B cell (primary cell): ENCODE measurements around the gene ANAPC5. TPM values are rescaled to one million over a fixed set of nuclear protein-coding genes. Genes with fewer than 3 reads are reported as not detected.
"Not testable (repeated sequence)": the region's sequence is repeated elsewhere in the genome, so short reads cannot be mapped to it uniquely, and the experiment has no call there.

Experiments used
- ATAC-seq: fragments of 200-7000 bp; cut with Tn5 transposase; one replicate; pipeline ENCODE4 v1.10.0; 2021; ENCODE audit warnings: low read depth, mild to moderate bottlenecking, moderate number of reproducible peaks, moderate library complexity
- CTCF ChIA-PET: fragments of 350-600 bp; sonication (Branson Sonifier 250); formaldehyde crosslinking; loops from one replicate; lab custom pipeline; 2021; ENCODE audit warnings: antibody characterized with exemption, inconsistent platforms; lab: Charles Lee
- POLR2A ChIA-PET: fragments of 350-600 bp; sonication (Branson Sonifier 250); formaldehyde crosslinking; loops from one replicate; lab custom pipeline; 2021; ENCODE audit warnings: antibody characterized with exemption; lab: Charles Lee
- DNase-seq: peaks from one replicate; pipeline ENCODE4 v3.0.0; 2013
- H2AFZ ChIP-seq: 2 replicates; pipeline ENCODE4 v1.6.1; 2012; ENCODE audit warnings: mild to moderate bottlenecking, low read depth, low read length; ENCODE audit not compliant: insufficient read depth, poor library complexity, severe bottlenecking
- H3K27ac ChIP-seq, 2 donors: 1 replicate in 1 of 2; 2 replicates in 1 of 2; pipeline ENCODE4 v1.5.1; 2012 to 2013; ENCODE audit warnings: low read length in 2 of 2, mild to moderate bottlenecking in 2 of 2, moderate library complexity in 1 of 2
- H3K27me3 ChIP-seq, 4 experiments: fragments of 200-600 bp in 1 of 4; sonication (generic) in 1 of 4; replicated peaks in 1 of 4; 1 replicate in 2 of 4; 2 replicates in 2 of 4; pipeline versions ENCODE4 v1.6.1 to v1.7.0; 2013 to 2016; ENCODE audit warnings: low read length in 3 of 4, mild to moderate bottlenecking in 2 of 4, mixed read lengths in 1 of 4, moderate library complexity in 1 of 4; ENCODE audit not compliant: insufficient read depth in 4 of 4, control insufficient read depth in 3 of 4; ENCODE audit errors: control extremely low read depth in 1 of 4
- H3K36me3 ChIP-seq, 2 experiments: replicated peaks in 1 of 2; 1 replicate in 1 of 2; 2 replicates in 1 of 2; pipeline versions ENCODE4 v1.6.1 to v1.7.1; 2013; ENCODE audit warnings: low read length in 1 of 2; ENCODE audit not compliant: insufficient read depth in 2 of 2, control insufficient read depth in 1 of 2; ENCODE audit errors: control extremely low read depth in 1 of 2, extremely low read depth in 1 of 2
- H3K4me1 ChIP-seq, 2 donors: fragments of 200-600 bp in 1 of 2; sonication (generic) in 1 of 2; 1 replicate in 1 of 2; 2 replicates in 1 of 2; pipeline versions ENCODE4 v1.5.1 to v1.6.1; 2013 to 2017; ENCODE audit warnings: low read length in 2 of 2; ENCODE audit not compliant: control insufficient read depth in 2 of 2, insufficient read depth in 2 of 2
- H3K4me2 ChIP-seq: replicated peaks from 2 replicates; pipeline ENCODE3; 2012; ENCODE audit warnings: mild to moderate bottlenecking, low read depth, low read length; ENCODE audit not compliant: poor library complexity, severe bottlenecking
- H3K4me3 ChIP-seq, 5 experiments: fragments of 200-600 bp in 1 of 5; sonication (generic) in 1 of 5; 1 replicate in 3 of 5; 2 replicates in 2 of 5; pipeline versions ENCODE4 v1.5.1 to v1.7.0; 2011 to 2016; ENCODE audit warnings: low read length in 4 of 5, mild to moderate bottlenecking in 4 of 5, low read depth in 2 of 5, control low read depth in 1 of 5, moderate library complexity in 1 of 5; ENCODE audit not compliant: insufficient read depth in 1 of 5; ENCODE audit errors: control extremely low read depth in 1 of 5, extremely low read depth in 1 of 5
- H3K79me2 ChIP-seq: fragments of 200-600 bp; sonication (generic); one replicate; pipeline ENCODE4 v1.6.0; 2016; ENCODE audit warnings: low read length; ENCODE audit not compliant: control insufficient read depth, insufficient read depth
- H3K9ac ChIP-seq: fragments of 200-600 bp; sonication (generic); 2 replicates; pipeline ENCODE4 v1.6.1; 2017; ENCODE audit warnings: mild to moderate bottlenecking, low read length, moderate library complexity
- H3K9me3 ChIP-seq, 3 donors: one replicate each; pipeline versions ENCODE4 v1.6.1 to v1.7.1; 2013; ENCODE audit warnings: low read length in 2 of 3; ENCODE audit not compliant: control insufficient read depth in 2 of 3, insufficient read depth in 1 of 3; ENCODE audit errors: control extremely low read depth in 1 of 3
- H4K20me1 ChIP-seq: 2 replicates; pipeline ENCODE4 v1.6.0; 2012; ENCODE audit warnings: mild to moderate bottlenecking, low read length; ENCODE audit not compliant: insufficient read depth, control insufficient read depth, poor library complexity, severe bottlenecking
- H3K27ac Mint-ChIP-seq: one replicate; pipeline ENCODE4 v1.8.0; 2021; ENCODE audit warnings: mixed read lengths
- H3K27me3 Mint-ChIP-seq: one replicate; pipeline ENCODE4 v1.8.0; 2021; ENCODE audit warnings: mixed read lengths
- H3K4me1 Mint-ChIP-seq: one replicate; pipeline ENCODE4 v1.8.0; 2021; ENCODE audit warnings: mixed read lengths
- H3K4me3 Mint-ChIP-seq: one replicate; pipeline ENCODE4 v1.8.0; 2021; ENCODE audit warnings: mixed read lengths
- H3K9me3 Mint-ChIP-seq: one replicate; pipeline ENCODE4 v1.8.0; 2022; ENCODE audit warnings: mixed read lengths; ENCODE audit not compliant: insufficient read depth
- EZH2 ChIP-seq: IDR thresholded peaks from 2 replicates; pipeline ENCODE4 v1.6.1; 2012; ENCODE audit warnings: borderline replicate concordance, low read depth, mild to moderate bottlenecking, moderate library complexity, low read length; ENCODE audit not compliant: insufficient read depth, poor library complexity, severe bottlenecking
- WGBS: methylation state at CpG from one replicate; pipeline ENCODE4 v1.1.5; 2013; ENCODE audit warnings: missing lambda C conversion rate; ENCODE audit not compliant: insufficient coverage; 5-methylcytosine and 5-hydroxymethylcytosine counted together
- intact Hi-C: fragments of 100-400 bp; cut with micrococcal nuclease; formaldehyde crosslinking; loops from one replicate; pipeline ENCODE4 v1.10.0; 2022
- polyA plus RNA-seq: library from polyadenylated mRNA; depleted of rRNA; stranded (reverse); fragments of >200 nt; gene quantifications from 2 replicates; pipeline ENCODE4 v1.2.3, GENCODE V29; 2012
- total RNA-seq, 2 donors: library from RNA; stranded (reverse); fragments of 120-200 nt in 1 of 2; gene quantifications; 1 replicate in 1 of 2; 2 replicates in 1 of 2; pipeline versions ENCODE4 v1.2.3 to v1.2.4, GENCODE V29; 2013 to 2022
- TF ChIP-seq, protein P1 (sequence below): fragments of 200-600 bp; IDR thresholded peaks from one replicate; pipeline ENCODE4 v1.8.0; 2022; ENCODE audit warnings: antibody characterized with exemption, mild to moderate bottlenecking

The ANAPC5 gene
- total and polyA plus RNA-seq, 2 donors (not counting 1 experiment from before 2014, with no cell fraction given): 150 to 171 TPM

DNA sequence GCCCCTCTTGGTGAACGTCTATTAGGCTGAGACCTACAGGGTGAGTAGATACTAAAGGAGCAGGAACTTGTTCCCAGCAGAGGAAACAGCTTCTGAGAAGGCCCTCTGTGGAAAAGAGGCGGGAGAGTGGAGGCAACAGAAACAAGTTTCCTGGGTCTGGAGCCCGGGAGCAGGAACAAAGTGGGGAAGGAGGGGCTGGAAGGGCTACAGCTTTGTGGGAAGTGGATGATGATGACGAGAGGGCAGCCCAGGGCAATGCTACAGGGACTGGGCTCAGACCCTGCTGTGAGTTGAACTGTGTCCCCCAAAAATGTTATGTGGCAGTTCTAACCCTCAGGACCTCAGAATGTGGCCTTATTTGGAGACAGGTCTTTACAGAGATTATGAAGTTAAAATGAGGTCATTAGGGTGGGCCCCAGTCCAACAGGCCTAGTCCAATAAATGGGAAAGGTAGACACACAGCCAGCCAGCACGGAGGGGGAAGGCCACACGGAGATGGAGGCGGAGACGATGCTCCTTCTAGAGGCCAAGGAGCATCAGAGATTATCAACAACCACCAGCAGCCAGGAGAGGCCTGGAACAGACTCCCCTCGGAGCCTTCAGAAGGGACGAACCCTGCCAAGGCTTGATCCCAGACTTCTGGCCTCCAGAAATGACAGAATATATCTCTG lies 70.0 kb downstream of the ANAPC5 start:
- H3K27me3 ChIP-seq: no peaks in the 10 kb centered on the region
- Mint-ChIP-seq H3K27ac (no peak overlapping the region), H3K27me3 (no peaks in the 10 kb centered on the region), H3K4me3 (no peak overlapping the region), H3K9me3 (no peaks in the 10 kb centered on the region), H3K4me1 (peaks cover 3% of the 10 kb centered on the region)
- H3K79me2 ChIP-seq: peaks cover 39% of the 10 kb centered on the region
- ChIA-PET POLR2A (no interaction called here), CTCF (no interaction called here)
- ATAC-seq: no peak
- no peak for DNase-seq
- intact Hi-C loops: no loop called here
- H3K9me3 ChIP-seq: no peaks in the 10 kb centered on the region
- no peak overlapping the region for H3K4me2 ChIP-seq
- no peaks in the 10 kb centered on the region for H3K36me3 ChIP-seq
- no peaks in the 10 kb centered on the region for H4K20me1 ChIP-seq
- H3K4me3 ChIP-seq: no peak overlapping the region
- no peak overlapping the region for H3K9ac ChIP-seq
- H3K27ac ChIP-seq: no peak overlapping the region
- H3K4me1 ChIP-seq: no peaks in the 10 kb centered on the region
- no peak overlapping the region for H2AFZ ChIP-seq
- TF ChIP-seq EZH2: no peak
- TF ChIP-seq, protein P1, sequence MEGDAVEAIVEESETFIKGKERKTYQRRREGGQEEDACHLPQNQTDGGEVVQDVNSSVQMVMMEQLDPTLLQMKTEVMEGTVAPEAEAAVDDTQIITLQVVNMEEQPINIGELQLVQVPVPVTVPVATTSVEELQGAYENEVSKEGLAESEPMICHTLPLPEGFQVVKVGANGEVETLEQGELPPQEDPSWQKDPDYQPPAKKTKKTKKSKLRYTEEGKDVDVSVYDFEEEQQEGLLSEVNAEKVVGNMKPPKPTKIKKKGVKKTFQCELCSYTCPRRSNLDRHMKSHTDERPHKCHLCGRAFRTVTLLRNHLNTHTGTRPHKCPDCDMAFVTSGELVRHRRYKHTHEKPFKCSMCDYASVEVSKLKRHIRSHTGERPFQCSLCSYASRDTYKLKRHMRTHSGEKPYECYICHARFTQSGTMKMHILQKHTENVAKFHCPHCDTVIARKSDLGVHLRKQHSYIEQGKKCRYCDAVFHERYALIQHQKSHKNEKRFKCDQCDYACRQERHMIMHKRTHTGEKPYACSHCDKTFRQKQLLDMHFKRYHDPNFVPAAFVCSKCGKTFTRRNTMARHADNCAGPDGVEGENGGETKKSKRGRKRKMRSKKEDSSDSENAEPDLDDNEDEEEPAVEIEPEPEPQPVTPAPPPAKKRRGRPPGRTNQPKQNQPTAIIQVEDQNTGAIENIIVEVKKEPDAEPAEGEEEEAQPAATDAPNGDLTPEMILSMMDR: no peak
- WGBS: 95% methylated on average over 10 of the region's 10 CpGs

DNA sequence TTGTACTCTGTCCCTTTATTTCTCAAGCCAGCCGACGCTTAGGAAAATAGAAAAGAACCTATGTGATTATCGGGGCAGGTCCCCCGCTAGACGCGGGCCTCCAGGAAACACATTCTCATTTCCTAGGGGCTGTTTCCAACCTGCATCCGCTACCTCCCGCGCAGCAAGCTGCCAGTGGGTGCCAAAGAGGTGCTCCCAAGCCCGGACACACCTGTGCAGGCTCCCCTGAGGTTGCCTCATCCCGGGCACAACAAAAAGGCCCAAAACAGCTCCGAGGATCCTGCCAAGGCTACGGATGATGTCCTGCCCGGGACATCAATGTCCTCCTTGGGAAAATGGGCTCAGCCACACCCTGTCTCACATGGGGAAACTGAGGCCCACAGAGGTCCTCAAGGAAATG lies 71.1 kb downstream of the ANAPC5 start:
- H3K79me2 ChIP-seq: peaks cover 38% of the 10 kb centered on the region
- H3K4me1 Mint-ChIP-seq, H3K27me3 Mint-ChIP-seq, H3K4me2 ChIP-seq, H3K4me3 Mint-ChIP-seq, H3K9me3 Mint-ChIP-seq, DNase-seq, ATAC-seq, H3K27me3 ChIP-seq, H3K9me3 ChIP-seq, CTCF ChIA-PET, H3K36me3 ChIP-seq, H3K27ac Mint-ChIP-seq, H3K4me1 ChIP-seq, H4K20me1 ChIP-seq, H2AFZ ChIP-seq, H3K27ac ChIP-seq, intact Hi-C loops, H3K9ac ChIP-seq, H3K4me3 ChIP-seq, POLR2A ChIA-PET: not testable (repeated sequence)
- WGBS: 96% methylated on average over 14 of the region's 14 CpGs

DNA sequence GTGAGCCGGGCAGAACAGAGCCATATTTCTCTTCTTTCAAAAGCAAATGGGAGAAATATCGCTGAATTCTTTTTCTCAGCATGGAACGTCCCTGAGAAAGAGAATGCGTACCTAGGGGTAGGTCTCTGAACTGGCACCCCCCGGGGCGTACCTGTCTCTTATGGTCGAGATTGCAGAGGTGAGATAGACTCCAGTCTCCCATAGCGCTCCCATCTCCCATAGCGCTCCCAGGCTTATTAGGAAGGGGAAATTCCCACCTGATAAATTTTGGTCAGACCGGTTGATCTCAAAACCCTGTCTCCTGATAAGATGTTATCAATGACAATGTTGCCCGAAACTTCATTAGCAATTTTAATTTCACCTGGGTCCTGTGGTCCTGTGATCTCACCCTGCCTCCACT lies 71.7 kb downstream of the ANAPC5 start:
- not testable (repeated sequence) for H3K27ac Mint-ChIP-seq

More for the DNA sequence above, 71.7 kb downstream of the ANAPC5 start:
- peaks cover 33% of the 10 kb centered on the region for H3K79me2 ChIP-seq
- H3K27me3 Mint-ChIP-seq, H3K4me1 ChIP-seq, H3K9me3 ChIP-seq, H3K4me1 Mint-ChIP-seq, DNase-seq, CTCF ChIA-PET, H3K9ac ChIP-seq, H3K4me3 Mint-ChIP-seq, H3K9me3 Mint-ChIP-seq, POLR2A ChIA-PET, H2AFZ ChIP-seq, H4K20me1 ChIP-seq, ATAC-seq, H3K36me3 ChIP-seq, H3K4me2 ChIP-seq, intact Hi-C loops, H3K27ac ChIP-seq, H3K4me3 ChIP-seq, H3K27me3 ChIP-seq: not testable (repeated sequence)
- 80% methylated on average over 1 of the region's 11 CpGs for WGBS
